GM12872 (cell line): ENCODE data around the gene GMNN.

ENCODE experiments used
- TF ChIP-seq, protein P1 (sequence below): IDR thresholded peaks from 3 replicates; pipeline ENCODE4 v1.5.1; 2011; ENCODE audit warnings: low read depth, mild to moderate bottlenecking, low read length, moderate library complexity; ENCODE audit not compliant: insufficient read depth

The GMNN gene

DNA sequence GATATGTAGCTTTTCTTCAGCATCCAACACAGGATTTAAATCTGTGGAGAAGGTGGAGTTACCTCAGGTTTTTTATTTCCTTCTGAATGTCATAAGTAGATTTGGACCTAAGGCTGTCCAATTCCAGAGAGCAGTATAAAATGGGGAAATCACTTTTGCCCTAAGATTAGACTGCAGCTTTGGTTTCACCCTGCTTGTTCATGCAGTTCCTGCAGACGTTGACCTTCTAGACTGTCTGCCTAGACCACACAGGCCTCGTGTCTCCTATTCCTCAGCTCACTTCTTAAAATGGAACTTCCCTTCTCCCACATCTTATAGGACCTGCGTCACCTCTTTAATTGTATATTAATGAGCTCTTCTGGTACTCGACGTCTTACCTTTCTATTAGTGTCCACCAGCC lies 29.8 kb upstream of the GMNN start:
- TF ChIP-seq, protein P1, sequence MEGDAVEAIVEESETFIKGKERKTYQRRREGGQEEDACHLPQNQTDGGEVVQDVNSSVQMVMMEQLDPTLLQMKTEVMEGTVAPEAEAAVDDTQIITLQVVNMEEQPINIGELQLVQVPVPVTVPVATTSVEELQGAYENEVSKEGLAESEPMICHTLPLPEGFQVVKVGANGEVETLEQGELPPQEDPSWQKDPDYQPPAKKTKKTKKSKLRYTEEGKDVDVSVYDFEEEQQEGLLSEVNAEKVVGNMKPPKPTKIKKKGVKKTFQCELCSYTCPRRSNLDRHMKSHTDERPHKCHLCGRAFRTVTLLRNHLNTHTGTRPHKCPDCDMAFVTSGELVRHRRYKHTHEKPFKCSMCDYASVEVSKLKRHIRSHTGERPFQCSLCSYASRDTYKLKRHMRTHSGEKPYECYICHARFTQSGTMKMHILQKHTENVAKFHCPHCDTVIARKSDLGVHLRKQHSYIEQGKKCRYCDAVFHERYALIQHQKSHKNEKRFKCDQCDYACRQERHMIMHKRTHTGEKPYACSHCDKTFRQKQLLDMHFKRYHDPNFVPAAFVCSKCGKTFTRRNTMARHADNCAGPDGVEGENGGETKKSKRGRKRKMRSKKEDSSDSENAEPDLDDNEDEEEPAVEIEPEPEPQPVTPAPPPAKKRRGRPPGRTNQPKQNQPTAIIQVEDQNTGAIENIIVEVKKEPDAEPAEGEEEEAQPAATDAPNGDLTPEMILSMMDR, result no peak

DNA sequence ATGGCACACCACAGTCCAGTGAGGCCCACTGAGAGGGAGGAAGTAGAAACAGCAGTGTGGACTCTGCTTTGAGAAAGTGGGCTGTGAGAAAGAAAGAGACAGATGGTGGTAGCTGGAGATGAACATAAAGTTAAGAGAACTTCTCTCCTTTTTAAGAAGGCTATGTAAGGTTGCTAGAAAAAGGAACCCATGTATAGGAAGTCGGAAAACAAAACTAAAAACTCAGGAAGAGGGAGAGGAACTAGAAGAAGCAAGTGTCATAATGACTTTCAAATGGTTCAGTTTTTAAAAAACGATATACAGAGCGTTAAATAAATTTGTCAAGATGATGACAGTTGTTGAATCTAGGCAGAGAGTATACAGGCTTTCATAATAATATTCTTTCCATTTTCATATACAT lies 25.4 kb upstream of the GMNN start:
- TF ChIP-seq, protein P1, result no peak

DNA sequence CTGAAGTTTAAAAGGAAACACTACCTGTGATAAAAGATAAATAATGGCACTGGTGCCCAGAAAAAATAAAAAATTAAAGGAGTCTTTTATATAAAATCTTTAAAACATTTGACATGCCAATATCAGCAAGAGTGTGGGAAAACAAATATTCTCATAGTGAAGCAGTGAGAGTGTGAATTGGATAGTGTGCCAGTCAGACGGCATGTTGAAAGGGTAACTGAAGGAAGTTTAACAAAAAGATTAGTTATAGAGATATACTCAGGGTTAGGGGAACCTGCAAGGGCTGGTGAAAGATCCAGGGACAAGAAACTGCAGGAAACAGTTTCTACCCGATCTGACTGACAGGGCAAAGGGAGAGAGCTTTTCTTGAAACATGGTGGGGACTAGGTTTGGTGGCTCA lies 22.2 kb upstream of the GMNN start:
- TF ChIP-seq, protein P1, result no peak

DNA sequence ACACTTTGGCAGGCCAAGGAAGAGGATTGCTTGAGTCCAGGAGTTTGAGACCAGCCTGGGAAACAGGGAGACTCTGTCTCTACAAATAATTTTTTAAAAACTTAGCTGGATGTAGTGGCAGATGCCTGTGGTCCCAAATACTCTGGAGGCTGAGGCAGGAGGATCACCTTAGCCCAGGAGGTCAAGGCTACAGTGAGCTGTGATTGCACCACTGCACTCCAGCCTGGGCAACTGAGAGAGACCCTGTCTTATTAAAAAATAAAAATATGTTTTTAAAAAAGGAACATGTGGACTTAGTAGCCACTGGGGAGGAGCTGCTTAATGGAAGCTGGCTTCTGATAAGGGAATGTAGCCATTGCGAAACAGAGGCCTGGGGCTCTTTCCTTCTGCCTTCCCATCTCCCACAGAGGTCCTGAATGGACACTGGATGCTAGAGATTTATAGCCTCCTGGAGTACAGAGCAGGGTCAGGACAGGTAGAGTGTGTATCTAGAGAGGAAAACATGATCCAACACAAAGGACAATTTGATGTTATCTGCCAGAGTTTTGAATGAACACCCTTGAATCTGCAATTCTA lies 21.7 kb upstream of the GMNN start:
- TF ChIP-seq, protein P1, result no peak

DNA sequence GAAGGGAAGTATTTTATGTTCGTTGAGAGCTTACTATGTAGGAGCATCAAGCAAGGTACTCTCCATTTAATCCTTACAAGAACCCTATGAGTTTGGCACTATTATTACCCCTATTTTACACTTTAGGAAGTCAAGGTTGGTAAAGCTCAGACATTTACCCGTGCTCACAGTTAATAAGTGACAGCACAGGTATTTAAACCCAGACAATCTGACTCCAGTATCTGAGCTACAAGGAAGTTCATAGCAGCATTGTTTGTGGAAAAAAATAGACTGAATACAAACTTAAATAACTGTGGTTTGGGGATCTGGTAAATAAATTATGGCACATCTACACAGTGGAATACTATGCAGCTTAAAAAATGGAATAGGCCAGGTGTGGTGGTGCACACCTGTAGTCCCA lies 21.2 kb upstream of the GMNN start:
- TF ChIP-seq, protein P1, result no peak

DNA sequence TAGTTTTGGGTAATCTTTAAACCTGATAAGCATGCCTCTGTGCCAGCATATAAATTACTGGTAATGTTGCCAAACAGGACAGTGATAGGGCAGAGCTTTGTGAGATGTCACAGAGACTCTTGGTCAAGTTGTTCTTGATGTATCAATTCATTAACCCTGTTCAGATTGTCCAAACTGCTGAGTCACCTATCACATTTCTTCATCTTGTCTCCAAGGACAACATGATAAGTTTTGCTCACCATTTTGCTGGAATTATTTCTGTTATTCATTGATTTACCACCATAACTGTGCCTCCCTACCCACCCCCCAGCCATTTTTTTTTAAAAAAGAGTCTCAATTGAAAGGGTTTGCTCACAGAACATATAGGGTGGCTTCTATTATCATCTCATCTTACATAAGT lies 19.5 kb upstream of the GMNN start:
- TF ChIP-seq, protein P1, result no peak

DNA sequence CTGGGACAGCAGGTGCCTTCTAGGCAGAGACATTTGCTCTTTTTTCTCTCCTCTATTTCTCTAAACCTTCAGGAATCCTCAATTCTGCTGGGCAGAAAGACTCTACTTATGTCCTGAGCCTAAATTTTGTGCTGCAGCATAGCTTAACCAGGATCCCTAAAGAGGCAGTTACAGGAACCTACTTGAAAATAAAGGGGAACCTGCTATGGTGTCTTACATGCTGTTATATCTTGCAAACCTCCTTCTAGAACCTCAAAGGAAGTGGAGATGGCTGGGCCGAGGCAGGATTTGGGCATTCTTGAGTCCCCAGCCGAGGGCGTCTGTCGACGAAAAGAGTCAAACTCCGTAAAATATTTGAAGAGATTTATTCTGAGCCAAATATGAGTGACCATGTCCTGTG lies 17.1 kb upstream of the GMNN start:
- TF ChIP-seq, protein P1, result no peak
